PFSK-1 (cell line): Measurements from ENCODE around the gene COL23A1.

Experiments used
- POLR2AphosphoS5 ChIP-seq: IDR thresholded peaks from 2 replicates; pipeline ENCODE4 v1.6.1; 2012; ENCODE audit warnings: low read depth, mild to moderate bottlenecking, control low read depth, low read length, moderate library complexity
- SIN3A ChIP-seq: IDR thresholded peaks from 2 replicates; pipeline ENCODE4 v1.6.1; 2012; ENCODE audit warnings: mild to moderate bottlenecking, low read length, moderate library complexity, borderline replicate concordance; ENCODE audit not compliant: insufficient read depth

GRCh38 chr5:178378527-178379484 lies 211.4 kb downstream of the COL23A1 start:
- TF ChIP-seq POLR2AphosphoS5 (no peak), SIN3A (no peak)
